GM18511 (cell line): ENCODE results near the gene PLEK2.
A peak's percentile ranks its signal among the peaks of the same experiment; 100 is the strongest.
"Not testable (repeated sequence)": the region's sequence is repeated elsewhere in the genome, so short reads cannot be mapped to it uniquely, and the experiment has no call there.

Experiments used
- ATAC-seq: cut with Tn5 transposase; IDR thresholded peaks from one replicate; pipeline ENCODE4 v1.9.1; 2021; ENCODE audit warnings: mild to moderate bottlenecking, moderate library complexity; ENCODE audit not compliant: unreplicated experiment

Gene PLEK2

DNA sequence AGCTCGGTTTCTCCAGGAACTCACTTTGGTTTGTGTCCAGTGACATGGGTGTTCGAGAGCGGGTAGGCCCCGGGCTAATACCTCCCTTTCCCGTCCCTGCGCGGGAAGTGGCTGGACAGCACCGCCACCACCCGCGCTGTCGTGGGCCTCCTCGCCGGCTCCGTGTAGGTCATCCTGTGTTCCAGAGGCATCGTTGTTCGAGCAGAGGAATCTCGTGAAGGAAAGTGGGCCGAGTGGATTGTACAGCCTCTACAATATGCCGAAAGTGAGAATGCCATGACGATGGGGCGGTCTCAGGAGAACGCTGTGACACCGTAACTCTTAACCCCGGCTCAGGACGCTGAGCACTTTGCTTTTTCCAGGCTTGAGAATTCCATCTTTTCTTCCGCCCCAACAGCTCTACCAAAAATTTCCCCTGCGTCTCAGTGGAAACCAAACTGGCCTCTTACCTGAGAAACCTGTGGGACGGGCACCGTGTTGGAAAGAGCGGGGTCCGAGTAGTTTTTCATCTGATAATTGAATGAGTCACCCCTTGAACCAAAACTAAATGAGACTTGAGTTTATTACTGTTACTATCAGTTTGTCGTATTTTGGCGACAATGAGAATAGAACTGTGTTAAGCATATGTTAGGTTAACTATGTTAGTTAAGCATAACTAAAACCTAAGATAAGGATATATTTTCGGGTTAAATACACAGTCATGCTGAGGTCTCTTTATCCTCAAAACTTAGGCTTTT is 51.3 kb downstream of the PLEK2 start:
- ATAC-seq = peak; percentile 33

DNA sequence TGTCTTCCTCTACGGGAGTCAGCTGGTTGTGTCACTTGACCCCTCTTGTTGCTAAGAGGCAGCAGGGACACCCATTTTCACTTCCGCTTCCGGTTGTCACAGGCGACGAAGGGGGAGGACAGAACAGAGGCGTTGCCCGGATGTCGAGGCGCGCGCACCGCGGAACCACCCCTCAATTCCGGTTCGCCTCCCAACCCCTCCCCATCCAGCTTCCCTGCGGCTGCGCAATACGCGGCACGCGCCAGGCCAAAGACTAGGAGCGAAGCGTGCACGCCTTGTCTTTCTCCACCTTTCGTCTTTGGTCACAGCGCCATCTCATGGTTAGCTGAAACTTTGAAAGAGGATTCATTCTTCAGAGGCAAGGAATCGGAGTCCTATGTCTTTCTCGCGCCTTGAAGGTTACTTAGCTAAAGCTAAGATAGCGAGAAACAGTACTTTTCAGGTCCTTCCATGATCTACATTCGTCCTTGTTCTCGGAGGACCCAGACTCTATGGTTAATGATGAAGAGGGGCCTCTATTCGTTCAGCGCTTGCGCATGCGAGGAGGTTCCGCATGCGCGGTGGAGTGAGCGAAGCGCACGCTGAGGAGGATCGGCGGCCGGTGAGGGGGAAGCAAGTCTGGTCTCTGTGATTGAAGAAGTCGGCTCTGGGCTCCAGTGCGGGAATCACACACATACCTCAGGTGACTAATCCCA is 52.0 kb downstream of the PLEK2 start, which contains the start of the genes ATP6V1D and EIF2S1:
TSS of gene ATP6V1D (minus strand) at position 30 of the 695 bp plus-strand sequence. CDS start 106 bp downstream, outside the sequence.
TSS of gene EIF2S1 (plus strand) at position 554 of the 695 bp plus-strand sequence. CDS start 4,440 bp downstream, outside the sequence.
- peak; percentile 92 for ATAC-seq

DNA sequence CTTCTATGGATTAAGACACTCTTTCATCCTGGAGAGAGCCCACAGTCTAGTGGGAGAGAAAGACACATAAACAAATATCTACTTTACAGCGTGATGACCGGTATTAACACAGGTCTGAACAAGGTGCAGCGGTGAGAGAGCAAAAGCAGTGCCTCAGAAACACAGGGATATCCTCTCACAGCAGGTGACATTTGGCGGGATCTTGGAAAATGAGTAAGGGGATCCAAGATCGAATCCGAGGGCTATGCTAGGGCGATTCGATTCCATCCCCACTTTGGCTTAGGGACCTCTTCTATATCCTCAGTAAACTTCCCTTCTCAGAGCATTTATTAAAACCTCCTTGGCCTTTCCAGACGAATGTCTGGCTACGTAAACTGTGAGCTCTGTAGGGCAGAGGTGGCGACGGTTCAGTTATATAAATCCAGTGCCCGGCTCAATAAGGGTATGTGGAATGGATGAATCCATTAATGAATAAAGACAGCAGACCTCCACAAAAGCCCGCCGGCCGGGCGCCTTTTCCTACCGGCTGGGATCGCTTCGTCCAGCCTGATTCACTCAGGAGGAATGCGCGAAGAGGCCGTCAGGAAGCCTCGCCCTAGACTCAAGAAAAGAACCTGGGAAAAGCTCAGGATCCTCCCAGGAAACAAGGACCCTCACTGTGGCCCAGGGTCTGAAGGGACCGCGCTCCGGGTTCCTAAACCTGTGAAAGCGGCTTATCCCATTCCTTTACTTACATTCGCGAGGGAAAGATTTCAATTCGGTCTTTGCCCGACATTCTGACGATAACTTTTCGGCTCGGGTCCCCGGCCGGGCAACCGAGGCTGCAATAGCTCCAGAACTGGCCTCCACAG is 52.8 kb downstream of the PLEK2 start:
- no peak for ATAC-seq

DNA sequence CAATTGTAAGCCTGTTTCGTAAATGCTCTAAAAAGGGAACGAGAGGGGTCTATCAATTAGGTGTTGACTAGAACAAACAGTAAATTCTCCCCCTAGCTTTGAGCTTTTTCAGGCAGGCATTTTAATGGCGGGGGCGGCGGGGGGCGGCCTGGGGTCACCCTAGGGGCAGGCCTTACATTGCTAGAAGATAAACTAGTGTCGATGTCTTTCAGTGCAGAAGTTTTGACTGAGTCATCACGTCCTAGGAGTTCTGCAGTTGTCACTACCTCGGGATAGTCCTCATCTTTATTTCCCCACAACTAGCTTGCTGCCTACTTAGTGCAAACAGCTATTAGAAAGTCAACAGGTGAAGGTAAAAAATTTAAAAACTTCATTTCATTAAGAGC is 54.0 kb downstream of the PLEK2 start:
- no peak for ATAC-seq

DNA sequence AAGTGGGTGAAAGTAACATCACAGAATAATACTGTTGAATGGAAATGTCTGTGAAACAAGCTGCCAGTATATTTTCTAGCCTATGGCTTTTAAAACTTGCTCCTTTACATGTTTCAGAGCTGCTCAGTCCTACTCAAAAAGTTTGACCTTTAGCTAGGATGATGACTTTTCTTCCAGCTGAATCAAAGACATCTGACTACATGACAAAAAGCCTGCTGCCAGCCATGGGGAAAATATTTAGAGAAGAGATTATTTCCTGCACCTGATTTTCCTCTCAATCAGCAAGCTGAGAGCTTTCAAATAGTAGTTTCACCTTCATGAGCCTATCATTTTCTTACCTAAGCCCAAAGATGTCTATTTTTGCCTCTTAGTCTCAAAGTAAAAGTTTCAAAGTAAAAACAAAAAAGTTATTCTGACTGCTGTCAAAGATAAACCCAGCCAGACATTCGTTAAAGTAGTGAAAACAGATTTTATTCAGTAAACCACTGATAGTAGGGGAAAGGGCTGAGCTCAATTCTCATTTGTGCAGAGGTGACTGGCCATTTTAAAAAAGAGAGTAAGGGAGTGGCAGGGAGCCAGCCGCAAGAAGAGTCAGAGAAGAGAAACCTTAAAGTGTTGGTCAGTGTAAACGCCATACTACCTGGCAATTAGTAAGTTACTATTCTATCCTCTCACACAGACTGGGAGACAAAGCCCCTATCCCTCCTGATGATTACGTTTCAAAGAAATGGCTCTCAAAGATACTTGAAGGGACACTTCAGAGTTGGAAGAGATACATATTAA is 54.6 kb downstream of the PLEK2 start:
- ATAC-seq = no peak

DNA sequence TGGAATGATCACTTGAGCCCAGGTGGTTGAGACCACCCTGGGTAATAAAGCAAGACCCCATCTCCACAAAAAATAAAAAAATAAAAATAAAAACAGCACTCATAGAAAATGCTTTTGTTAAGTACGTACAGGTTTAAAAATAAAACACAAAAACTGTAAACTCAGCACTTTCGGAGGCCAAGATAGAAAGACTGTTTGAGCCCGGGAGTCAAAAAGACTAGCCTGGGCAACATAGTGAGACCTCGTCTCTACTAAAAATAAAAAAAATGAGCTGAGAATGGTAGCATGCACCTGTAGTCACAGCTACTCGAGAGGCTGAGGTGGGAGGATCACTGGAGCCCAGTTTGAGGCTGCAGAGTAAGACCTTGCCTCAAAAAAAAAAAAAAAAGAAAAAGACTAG is 59.9 kb downstream of the PLEK2 start:
- ATAC-seq = no peak

DNA sequence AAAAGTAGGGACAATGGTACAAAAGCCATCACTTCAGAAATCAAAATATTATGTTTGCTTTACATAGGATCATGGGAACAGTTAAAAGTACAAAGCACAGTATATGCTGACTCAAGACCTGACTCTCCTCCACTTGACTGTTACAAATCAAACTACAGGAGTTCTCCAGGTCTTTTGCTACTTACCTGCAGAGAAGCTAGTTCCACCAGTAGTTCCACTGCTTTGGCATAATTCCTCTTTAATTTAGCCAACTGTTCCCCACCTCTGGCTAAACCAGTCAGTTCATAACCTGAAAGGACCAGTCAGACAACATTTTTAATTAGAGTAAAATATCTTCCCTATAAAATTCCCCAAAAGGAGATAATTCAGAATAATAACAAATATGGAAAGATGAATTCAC is 66.4 kb downstream of the PLEK2 start:
- no peak for ATAC-seq

DNA sequence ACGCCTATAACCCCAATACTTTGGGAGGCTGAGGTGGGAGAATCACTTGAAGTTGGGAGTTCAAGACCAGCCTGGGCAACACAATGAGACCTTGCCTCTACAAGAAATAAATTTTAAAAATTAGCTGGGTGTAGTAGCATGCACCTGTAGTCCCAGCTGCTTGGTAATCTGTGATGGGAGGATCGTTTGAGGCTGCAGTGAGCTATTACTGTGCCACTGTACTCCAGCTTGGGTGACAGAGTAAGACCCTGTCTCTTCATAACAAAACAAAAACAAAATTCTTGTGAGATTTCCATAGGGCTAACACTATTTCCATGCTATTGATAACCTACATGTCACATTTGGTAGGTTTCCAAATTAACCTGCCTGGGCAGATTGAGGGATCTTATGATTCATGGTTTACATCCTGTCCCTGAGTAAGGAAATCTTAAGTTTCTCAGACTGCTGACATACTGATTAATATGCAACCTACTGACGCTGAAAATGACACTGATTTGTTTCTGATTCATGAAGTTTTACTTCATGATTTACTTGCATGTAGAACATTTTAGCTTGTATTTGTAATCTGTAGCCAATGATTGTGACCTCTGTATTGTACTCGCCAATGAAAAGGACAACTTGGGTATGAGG is 68.2 kb downstream of the PLEK2 start:
- no peak for ATAC-seq

DNA sequence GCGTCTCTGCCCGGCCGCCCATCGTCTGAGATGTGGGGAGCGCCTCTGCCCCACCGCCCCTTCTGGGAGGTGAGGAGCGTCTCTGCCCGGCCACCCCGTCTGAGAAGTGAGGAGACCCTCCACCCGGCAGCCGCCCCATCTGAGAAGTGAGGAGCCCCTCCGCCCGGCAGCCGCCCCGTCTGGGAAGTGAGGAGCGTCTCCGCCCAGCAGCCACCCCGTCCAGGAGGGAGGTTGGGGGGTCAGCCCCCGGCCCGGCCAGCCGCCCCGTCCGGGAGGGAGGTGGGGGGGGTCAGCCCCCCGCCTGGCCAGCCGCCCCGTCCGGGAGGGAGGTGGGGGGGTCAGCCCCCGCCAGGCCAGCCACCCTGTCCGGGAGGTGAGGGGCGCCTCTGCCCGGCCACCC is 70.7 kb downstream of the PLEK2 start:
- not testable (repeated sequence) for ATAC-seq
